RWPE1 (cell line): ENCODE data around the gene C3orf20.

Source experiments
- CTCF ChIA-PET: fragments of 350-600 bp; sonication (Branson Sonifier 250); formaldehyde crosslinking; extraction: SDS; loops from one replicate; lab custom pipeline; 2021; lab: Yijun Ruan, JAX
- POLR2A ChIA-PET: fragments of 400-600 bp; formaldehyde crosslinking; extraction: SDS; loops from one replicate; lab custom pipeline; 2020; ENCODE audit warnings: antibody characterized with exemption; ENCODE audit not compliant: low non-redundant PET; lab: Yijun Ruan, JAX
- DNase-seq: peaks from one replicate; pipeline ENCODE4 v3.0.0; 2012; ENCODE audit warnings: low spot score
- H3K27ac ChIP-seq: fragments of 450-650 bp; 2 replicates; pipeline ENCODE4 v1.5.1; 2017
- TF ChIP-seq, protein P1 (sequence below): fragments of 450-650 bp; conservative IDR thresholded peaks from 2 replicates; pipeline ENCODE4 v1.5.1; 2017; ENCODE audit warnings: low read depth, mild to moderate bottlenecking

The C3orf20 gene

GRCh38 chr3:14688525-14688924, 13.6 kb downstream of the C3orf20 start:
- ChIA-PET POLR2A (no interaction called here), CTCF (no interaction called here)
- TF ChIP-seq, protein P1, sequence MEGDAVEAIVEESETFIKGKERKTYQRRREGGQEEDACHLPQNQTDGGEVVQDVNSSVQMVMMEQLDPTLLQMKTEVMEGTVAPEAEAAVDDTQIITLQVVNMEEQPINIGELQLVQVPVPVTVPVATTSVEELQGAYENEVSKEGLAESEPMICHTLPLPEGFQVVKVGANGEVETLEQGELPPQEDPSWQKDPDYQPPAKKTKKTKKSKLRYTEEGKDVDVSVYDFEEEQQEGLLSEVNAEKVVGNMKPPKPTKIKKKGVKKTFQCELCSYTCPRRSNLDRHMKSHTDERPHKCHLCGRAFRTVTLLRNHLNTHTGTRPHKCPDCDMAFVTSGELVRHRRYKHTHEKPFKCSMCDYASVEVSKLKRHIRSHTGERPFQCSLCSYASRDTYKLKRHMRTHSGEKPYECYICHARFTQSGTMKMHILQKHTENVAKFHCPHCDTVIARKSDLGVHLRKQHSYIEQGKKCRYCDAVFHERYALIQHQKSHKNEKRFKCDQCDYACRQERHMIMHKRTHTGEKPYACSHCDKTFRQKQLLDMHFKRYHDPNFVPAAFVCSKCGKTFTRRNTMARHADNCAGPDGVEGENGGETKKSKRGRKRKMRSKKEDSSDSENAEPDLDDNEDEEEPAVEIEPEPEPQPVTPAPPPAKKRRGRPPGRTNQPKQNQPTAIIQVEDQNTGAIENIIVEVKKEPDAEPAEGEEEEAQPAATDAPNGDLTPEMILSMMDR, result no peak
- H3K27ac ChIP-seq, result no peak overlapping the region
- no peak for DNase-seq

- H3K27ac ChIP-seq, result no peak overlapping the region
- ChIA-PET CTCF (interaction anchor here (0.6 to 0.8 kb wide), 3 partner anchors 10 to 428 kb away, joined by 3 read pairs; no protein-coding TSS in a partner anchor), POLR2A (no interaction called here)
- DNase-seq, result no peak
- TF ChIP-seq, protein P1, result no peak
Measured at GRCh38 chr3:14689247-14689980, 14.5 kb downstream of the C3orf20 start.

DNA sequence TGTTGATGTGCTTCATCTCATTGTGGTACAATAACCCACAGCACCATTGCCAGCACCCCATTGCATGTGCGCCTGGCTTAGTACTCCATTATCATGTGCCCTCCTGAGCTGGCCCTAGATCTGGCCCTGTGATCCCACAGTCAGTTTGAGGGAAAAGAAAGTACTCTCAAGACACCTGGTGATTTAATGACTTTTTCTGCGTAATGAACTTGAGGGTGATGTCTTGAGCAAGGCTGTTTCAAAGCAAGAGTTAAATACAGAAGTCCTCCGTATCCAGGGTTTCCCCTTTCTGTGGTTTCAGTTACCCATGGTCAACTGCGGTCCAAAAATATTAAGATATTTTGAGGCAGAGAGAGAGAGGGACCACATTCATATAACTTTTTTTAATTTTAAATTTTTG, 16.3 kb downstream of the C3orf20 start:
- ChIA-PET POLR2A (no interaction called here), CTCF (no interaction called here)
- TF ChIP-seq, protein P1, result no peak
- H3K27ac ChIP-seq, result no peak overlapping the region
- no peak for DNase-seq

- H3K27ac ChIP-seq, result no peak overlapping the region
- POLR2A ChIA-PET, result no interaction called here
- DNase-seq, result no peak
Measured at GRCh38 chr3:14691719-14692118, 16.8 kb downstream of the C3orf20 start.

GRCh38 chr3:14698601-14699244, 23.8 kb downstream of the C3orf20 start:
- DNase-seq, result no peak
- ChIA-PET POLR2A (no interaction called here), CTCF (no interaction called here)
- no peak overlapping the region for H3K27ac ChIP-seq
- TF ChIP-seq, protein P1, result no peak

More at GRCh38 chr3:14691719-14692118, 16.8 kb downstream of the C3orf20 start:
- TF ChIP-seq, protein P1, result no peak
- CTCF ChIA-PET, result no interaction called here

- no peak for DNase-seq
- TF ChIP-seq, protein P1, result no peak
- ChIA-PET CTCF (no interaction called here), POLR2A (no interaction called here)
- H3K27ac ChIP-seq, result no peak overlapping the region
Measured at GRCh38 chr3:14699643-14700042, 24.7 kb downstream of the C3orf20 start.
